Smooth muscle cell of the umbilical artery (primary cell): ENCODE results near the gene IFI27. TPM values are rescaled to one million over a fixed set of nuclear protein-coding genes. Genes with fewer than 3 reads are reported as not detected.

ENCODE experiments used
- total RNA-seq: library from RNA; depleted of rRNA; stranded (reverse); fragments of >200 nt; gene quantifications from 2 replicates; pipeline ENCODE4 v1.2.3, GENCODE V29; 2014

The IFI27 gene
- total RNA-seq: 21.5 and 34.1 TPM in 2 replicates

DNA sequence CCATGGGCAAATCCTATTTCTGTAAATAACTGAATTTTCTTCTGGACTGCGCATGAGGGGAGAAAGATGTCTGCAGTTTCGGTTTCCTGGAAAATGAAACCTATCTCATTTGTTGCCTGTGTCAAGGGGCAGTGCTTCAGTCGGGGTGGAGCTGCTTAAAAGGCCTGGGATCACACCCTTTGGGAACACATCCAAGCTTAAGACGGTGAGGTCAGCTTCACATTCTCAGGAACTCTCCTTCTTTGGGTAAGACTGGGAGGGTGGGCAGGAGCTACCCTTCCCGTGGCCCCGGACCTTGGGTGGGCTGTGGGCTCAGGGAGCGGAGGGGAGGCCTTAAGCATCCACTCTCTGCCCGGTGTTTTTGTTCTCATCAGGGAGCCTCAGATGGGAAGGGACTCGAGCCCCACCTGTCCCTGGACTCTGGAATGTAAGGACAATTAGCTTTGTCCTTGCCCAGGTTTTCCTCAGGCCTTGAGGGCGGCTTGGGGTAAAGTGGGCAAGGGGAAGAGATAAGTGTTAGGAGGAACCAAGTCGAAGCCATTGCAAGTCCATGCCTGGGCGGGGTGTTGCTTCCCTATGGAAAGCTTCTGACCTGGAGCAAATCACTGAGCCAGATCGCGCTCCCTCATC lies at the start of gene IFI27:
TSS of gene IFI27 (plus strand) at position 185 of the 630 bp plus-strand sequence.

DNA sequence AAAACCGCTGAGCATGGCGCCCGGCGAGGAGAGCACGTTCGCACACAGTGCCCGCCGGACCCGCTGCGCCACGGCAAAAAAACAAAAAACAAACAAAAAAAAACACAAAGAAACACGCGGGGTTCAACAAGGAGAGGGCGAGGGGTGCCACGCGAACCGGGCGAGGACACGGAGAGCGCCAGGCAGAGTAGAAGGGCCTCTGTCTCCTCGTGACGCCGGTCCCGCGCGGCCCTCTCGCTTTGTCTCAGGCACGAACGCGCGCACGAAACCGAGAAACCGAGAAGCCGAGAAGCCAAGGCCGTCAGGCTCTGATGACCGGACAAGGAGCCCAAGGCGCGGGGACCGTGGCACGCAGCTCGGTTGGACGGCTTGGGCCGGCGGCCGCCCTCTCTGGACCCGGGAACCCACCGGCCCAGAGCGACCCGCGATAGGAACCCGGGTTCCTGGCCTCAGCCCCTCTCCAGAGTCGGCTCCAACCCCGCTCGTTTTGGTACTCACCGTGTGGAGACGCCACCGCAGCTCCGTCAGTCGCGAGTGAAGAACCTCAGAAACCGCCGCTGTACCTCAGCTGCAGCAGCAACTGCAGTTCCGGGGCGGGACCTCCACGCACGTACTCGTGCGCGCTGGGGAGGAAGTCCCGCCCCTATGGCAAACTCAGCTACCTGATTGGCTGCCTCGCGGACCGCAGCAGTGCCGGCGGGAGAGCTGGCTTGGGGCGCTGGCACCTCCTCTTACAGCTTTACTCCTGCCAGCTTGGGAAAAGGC lies 29.7 kb upstream of the IFI27 start, which contains the start of the genes DDX24 and IFI27L1:
TSS of gene DDX24 (minus strand) at position 582 of the 765 bp plus-strand sequence. CDS start 1,460 bp downstream, outside the sequence.
TSS of gene IFI27L1 (plus strand) at position 690 of the 765 bp plus-strand sequence. CDS start 15,628 bp downstream, outside the sequence.

DNA sequence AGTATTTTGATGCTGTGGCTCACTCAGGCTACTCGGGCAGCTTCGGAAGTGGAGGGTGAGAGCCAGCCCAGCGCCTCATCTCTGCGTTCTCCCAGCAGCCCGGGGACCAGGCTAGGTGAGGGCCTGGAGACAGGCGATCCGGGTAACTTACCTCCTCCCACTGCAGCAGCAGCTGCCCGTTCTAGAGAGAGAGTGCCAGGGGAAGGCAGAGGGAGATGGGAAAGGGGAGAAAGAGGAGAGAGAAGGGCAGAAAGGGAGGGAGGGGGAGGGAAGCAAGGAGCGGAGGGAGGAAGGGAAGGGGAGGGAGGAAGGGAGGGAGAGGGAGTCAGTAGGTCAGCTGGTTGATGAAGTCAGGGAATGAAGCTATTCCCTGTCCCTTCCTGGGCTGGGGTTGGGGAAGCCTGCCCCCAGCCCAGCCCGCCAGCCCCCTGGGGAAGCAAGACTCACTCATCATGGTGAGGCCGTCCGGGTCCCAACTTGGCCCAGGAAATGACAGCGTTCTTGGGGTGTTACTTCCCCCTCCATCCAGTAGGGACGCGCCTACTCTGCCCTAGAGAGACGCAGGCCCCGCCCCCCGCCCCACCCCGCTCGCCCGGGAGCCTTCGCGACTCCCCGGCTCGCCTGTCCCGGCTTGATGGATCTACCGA lies 18.7 kb downstream of the IFI27 start, which contains the start of gene IFI27L2:
TSS of gene IFI27L2 (minus strand) at position 494 of the 647 bp plus-strand sequence. CDS start at position 454, 40 bp downstream.

Other genes with a start within 250 kb of the IFI27 start
- not detected in 2 replicates for gene FAM181A, start 183.4 kb upstream of the IFI27 start, total RNA-seq
- 2.1 and 4.2 TPM in 2 replicates for gene ASB2, start 134.2 kb upstream of the IFI27 start, total RNA-seq
- gene CCDC197, start 113.4 kb upstream of the IFI27 start, total RNA-seq: not detected in 2 replicates
- gene OTUB2, start 84.4 kb upstream of the IFI27 start, total RNA-seq: 1.5 and 2.6 TPM in 2 replicates
- 138 and 168 TPM in 2 replicates for gene DDX24, start 29.5 kb upstream of the IFI27 start, total RNA-seq
- gene IFI27L1, start 29.4 kb upstream of the IFI27 start, total RNA-seq: 11.0 and 22.0 TPM in 2 replicates
- gene IFI27L2, start 18.9 kb downstream of the IFI27 start, total RNA-seq: 39.6 and 181 TPM in 2 replicates
- gene PPP4R4, start 63.6 kb downstream of the IFI27 start, total RNA-seq: 1.4 and 2.7 TPM in 2 replicates
- gene SERPINA10, start 182.5 kb downstream of the IFI27 start, total RNA-seq: not detected in 2 replicates
- gene SERPINA6, start 212.6 kb downstream of the IFI27 start, total RNA-seq: not detected in 2 replicates